ENCODE results near the gene ONECUT1. TPM values are rescaled to one million over a fixed set of nuclear protein-coding genes. Genes with fewer than 3 reads are reported as not detected.

The ONECUT1 gene
- total RNA-seq, 1 donor from 2014 or later = 0.69 TPM

DNA sequence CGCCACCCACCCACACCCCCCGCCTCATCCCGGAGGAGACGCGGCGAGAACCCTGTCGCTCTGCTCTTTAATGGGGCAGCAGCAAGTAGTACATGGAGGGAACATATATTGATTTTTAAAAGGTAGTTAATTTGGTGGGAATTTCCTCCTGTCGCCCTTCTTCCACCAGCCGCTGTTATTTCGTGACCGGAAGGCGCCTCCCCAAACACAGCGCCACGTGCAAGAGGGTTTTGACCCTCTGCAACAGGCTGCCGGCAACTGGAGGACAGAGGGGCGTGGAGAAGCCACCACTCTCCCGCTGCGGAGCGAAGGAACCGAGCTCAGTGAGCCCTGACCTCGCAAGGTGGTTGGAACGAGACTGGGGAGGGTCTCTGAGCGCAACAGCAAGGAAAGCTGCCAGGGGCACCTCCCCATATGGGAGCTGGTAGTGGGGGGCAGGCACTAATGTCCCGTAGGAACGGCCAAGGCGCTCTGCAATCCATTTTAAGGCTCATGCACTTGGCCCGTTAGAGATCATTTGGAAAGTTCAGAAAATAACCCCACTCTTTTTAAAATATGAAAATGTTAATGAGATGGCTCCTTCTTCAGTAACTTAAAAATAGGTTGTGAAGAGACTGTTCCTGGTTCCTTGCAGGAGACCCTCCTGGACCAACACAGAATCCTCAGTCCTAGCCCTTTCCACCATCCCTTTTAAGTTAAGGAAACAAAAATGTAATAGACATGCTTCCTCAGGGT lies 4.3 kb downstream of the ONECUT1 start:
- no peak for DNase-seq (ENCODE audit: low spot score)
- H3K4me1 Mint-ChIP-seq (ENCODE audit: unreplicated experiment) = peaks cover 27% of the 10 kb centered on the region
- TF ChIP-seq, protein P1, sequence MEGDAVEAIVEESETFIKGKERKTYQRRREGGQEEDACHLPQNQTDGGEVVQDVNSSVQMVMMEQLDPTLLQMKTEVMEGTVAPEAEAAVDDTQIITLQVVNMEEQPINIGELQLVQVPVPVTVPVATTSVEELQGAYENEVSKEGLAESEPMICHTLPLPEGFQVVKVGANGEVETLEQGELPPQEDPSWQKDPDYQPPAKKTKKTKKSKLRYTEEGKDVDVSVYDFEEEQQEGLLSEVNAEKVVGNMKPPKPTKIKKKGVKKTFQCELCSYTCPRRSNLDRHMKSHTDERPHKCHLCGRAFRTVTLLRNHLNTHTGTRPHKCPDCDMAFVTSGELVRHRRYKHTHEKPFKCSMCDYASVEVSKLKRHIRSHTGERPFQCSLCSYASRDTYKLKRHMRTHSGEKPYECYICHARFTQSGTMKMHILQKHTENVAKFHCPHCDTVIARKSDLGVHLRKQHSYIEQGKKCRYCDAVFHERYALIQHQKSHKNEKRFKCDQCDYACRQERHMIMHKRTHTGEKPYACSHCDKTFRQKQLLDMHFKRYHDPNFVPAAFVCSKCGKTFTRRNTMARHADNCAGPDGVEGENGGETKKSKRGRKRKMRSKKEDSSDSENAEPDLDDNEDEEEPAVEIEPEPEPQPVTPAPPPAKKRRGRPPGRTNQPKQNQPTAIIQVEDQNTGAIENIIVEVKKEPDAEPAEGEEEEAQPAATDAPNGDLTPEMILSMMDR (IDR thresholded peaks at IDR 0.05; ENCODE audit: unreplicated experiment) = no peak
- H3K9me3 Mint-ChIP-seq (ENCODE audit: unreplicated experiment) = no peaks in the 10 kb centered on the region
- H3K4me3 Mint-ChIP-seq (ENCODE audit: unreplicated experiment) = no peak overlapping the region
- H3K27ac Mint-ChIP-seq (ENCODE audit: unreplicated experiment) = no peak overlapping the region
- no peaks in the 10 kb centered on the region for H3K36me3 Mint-ChIP-seq (ENCODE audit: low read depth, unreplicated experiment)
- peaks cover 23% of the 10 kb centered on the region for H3K27me3 Mint-ChIP-seq (ENCODE audit: unreplicated experiment)

DNA sequence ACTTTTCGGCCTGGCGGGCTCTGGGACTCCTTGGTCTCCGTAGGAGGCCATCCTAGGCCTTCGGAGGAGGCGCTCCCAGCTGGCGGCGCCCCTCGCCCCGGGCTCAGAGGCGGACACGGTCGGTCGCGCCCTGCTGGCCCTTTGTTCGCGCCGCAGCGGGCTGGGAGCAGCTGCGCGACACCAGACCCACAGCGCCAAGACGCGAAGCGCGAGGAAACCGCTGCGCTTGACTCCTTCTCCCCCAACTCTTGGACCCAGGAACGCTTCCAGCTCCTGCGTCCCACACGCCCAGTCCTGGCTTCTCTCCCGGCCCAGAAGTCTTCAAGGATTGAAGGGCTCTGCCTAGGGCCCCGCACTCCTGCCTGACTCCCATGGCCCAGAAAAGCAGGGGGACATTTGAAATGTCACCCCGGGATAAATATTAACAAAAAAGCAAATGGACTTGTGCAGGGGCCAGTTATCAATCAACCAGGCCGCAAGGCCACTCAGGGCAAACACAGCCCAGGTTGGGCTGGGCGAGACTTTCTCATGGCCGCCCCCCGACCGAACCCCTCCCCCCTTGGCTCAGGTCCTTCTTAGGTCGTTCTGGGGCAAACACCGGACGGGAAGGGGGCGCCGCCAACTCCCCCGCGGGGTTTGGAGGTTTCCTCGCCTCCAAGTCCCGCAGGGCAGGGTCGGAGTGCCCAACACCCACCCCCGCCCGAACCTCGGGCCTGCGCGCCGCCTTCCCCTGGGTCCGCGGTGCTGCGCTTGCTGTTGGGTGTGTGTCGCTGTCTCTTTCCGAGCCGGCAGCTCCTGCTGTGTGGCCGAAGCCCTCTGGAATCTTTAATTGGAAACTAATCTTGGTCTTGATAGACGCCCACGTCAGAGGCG lies 5.1 kb downstream of the ONECUT1 start:
- no peak overlapping the region for H3K27ac Mint-ChIP-seq (ENCODE audit: unreplicated experiment)
- no peaks in the 10 kb centered on the region for H3K9me3 Mint-ChIP-seq (ENCODE audit: unreplicated experiment)
- H3K36me3 Mint-ChIP-seq (ENCODE audit: low read depth, unreplicated experiment) = no peaks in the 10 kb centered on the region
- H3K4me3 Mint-ChIP-seq (ENCODE audit: unreplicated experiment) = no peak overlapping the region
- TF ChIP-seq, protein P1 (IDR thresholded peaks at IDR 0.05; ENCODE audit: unreplicated experiment) = no peak
- H3K4me1 Mint-ChIP-seq (ENCODE audit: unreplicated experiment) = peaks cover 29% of the 10 kb centered on the region
- peaks cover 23% of the 10 kb centered on the region for H3K27me3 Mint-ChIP-seq (ENCODE audit: unreplicated experiment)
- peak; percentile 25 for DNase-seq (ENCODE audit: low spot score)

DNA sequence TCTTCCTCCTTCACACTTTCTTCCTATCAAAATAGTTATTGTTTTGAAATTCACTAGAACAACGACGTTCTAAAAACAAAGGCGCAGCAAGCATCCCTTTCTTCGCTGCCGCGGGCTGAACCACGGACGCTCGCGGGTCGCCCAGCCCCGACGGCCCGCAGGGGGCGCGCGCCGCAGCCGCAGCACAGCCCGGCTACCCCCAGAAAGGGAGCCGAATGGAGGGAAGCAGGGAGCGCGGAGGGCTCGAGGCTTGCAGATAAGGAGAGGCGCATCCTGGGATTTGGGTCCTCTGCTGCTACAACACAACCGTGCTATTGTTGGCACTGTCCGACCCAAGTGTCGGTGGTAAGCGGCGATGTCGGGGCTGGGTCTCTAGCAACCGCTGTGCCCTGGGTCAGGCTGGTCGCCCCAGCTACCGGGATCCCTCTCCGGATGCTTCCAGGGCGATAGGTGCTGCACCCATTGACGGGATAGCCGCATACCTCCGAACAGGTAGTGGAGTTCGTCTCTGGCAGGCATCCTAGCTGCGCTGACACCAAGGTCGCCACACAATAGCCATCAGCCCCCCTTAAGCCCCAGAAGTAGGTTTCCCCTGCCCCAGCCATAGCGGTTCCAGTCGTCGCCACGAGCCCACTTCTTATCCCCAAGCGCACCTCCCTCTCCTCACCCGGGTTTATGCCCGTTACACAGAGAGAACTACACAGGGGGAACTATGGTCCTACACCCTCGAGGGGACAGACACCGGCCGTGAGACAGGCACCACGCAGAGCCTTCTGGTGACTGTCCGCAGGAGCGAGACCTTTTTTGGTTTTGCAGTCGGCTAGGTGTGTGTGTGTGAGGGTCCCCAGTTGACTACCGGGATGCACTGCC lies 6.0 kb downstream of the ONECUT1 start:
- TF ChIP-seq, protein P1 (IDR thresholded peaks at IDR 0.05; ENCODE audit: unreplicated experiment) = peak; percentile 79
- Mint-ChIP-seq H3K4me3 (ENCODE audit: unreplicated experiment) (peak overlapping the region; percentile 71), H3K27me3 (ENCODE audit: unreplicated experiment) (peaks cover 23% of the 10 kb centered on the region), H3K27ac (ENCODE audit: unreplicated experiment) (no peak overlapping the region), H3K9me3 (ENCODE audit: unreplicated experiment) (no peaks in the 10 kb centered on the region), H3K4me1 (ENCODE audit: unreplicated experiment) (peaks cover 30% of the 10 kb centered on the region), H3K36me3 (ENCODE audit: low read depth, unreplicated experiment) (no peaks in the 10 kb centered on the region)
- peak; percentile 80 for DNase-seq (ENCODE audit: low spot score)

DNA sequence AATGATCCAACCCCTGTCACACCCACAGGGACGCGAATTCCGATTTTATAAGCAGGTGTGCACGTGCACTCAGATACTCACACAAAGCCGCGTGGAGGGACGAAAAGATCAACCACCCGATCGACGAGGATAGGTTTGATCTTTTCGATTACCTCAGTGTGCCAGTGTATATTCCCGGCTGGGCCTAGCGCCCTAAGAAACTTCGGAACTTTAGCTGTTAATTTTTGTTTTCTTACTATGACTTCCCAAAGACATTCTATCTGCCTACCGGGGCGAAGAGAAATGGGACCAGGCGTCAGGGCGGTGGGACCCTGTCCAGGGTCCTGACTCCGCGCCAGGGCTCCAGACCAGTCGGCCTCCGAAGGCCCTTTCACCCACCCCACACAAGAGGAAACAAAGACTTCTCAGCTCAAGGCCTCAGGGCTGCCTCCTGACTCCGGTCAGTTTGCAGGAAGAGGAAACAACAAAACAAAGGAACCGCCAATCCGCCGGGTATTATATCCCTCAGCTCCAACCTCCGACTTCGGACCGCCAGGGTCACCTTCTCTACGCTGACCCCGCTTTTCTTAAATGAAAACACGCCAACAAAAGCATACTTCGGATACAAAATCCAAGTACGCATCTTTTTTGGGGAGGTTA lies 6.8 kb downstream of the ONECUT1 start:
- Mint-ChIP-seq H3K9me3 (ENCODE audit: unreplicated experiment) (no peaks in the 10 kb centered on the region), H3K27me3 (ENCODE audit: unreplicated experiment) (peaks cover 20% of the 10 kb centered on the region), H3K27ac (ENCODE audit: unreplicated experiment) (no peak overlapping the region), H3K4me3 (ENCODE audit: unreplicated experiment) (peak overlapping the region; percentile 71), H3K36me3 (ENCODE audit: low read depth, unreplicated experiment) (no peaks in the 10 kb centered on the region), H3K4me1 (ENCODE audit: unreplicated experiment) (peaks cover 30% of the 10 kb centered on the region)
- peak; percentile 83 for DNase-seq (ENCODE audit: low spot score)
- TF ChIP-seq, protein P1 (IDR thresholded peaks at IDR 0.05; ENCODE audit: unreplicated experiment) = no peak

Measured in endothelial cell (in vitro differentiated cells).